ENCODE data around the gene OPN4. TPM values are rescaled to one million over a fixed set of nuclear protein-coding genes. Genes with fewer than 3 reads are reported as not detected.
A peak's percentile ranks its signal among the peaks of the same experiment; 100 is the strongest.

Gene OPN4, protein sequence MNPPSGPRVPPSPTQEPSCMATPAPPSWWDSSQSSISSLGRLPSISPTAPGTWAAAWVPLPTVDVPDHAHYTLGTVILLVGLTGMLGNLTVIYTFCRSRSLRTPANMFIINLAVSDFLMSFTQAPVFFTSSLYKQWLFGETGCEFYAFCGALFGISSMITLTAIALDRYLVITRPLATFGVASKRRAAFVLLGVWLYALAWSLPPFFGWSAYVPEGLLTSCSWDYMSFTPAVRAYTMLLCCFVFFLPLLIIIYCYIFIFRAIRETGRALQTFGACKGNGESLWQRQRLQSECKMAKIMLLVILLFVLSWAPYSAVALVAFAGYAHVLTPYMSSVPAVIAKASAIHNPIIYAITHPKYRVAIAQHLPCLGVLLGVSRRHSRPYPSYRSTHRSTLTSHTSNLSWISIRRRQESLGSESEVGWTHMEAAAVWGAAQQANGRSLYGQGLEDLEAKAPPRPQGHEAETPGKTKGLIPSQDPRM
- total RNA-seq, result not detected in 3 replicates
- long read RNA-seq, result 0 reads

DNA sequence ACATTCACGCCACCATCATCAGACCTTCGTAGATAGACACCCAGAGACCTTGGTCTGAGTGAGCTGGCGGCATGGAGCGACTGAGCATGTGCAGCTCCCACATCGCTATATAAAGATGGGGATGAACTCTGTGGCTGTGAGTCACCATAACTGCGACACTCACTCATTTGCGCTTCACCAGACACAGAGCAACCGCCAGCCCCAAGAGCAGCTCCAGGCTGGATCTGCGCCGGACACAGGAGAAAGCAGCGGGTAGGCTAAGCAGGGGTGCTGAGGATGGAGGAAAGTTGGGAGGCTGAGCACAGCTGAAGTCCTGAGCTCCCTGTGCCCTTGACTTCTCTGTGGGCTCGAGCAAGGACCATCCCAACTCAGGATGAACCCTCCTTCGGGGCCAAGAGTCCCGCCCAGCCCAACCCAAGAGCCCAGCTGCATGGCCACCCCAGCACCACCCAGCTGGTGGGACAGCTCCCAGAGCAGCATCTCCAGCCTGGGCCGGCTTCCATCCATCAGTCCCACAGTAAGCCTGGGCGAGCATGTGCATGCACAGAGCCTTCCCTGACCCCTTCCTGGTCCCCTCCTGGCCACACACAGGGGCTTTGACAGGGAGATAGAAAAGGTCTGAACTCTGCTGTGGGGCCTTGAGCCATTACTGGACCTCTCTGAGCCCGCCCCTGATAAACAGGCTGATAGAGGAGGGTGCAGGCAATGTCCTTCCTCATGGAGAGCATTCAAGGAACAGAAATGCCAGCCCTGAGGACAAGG, at the start of gene OPN4:
TSS of gene OPN4 (plus strand) at position 137 of the 762 bp plus-strand sequence. CDS start at position 374, 237 bp downstream.
- H3K36me3 Mint-ChIP-seq (ENCODE audit: low read depth), result no peaks in the 10 kb centered on the region
- H3K4me3 Mint-ChIP-seq (ENCODE audit: unreplicated experiment), result no peak within 1 kb of the TSS
- H3K9me3 Mint-ChIP-seq (ENCODE audit: low read depth), result no peaks in the 10 kb centered on the region
- DNase-seq (ENCODE audit: low spot score), result peak; percentile 50
- no peaks in the 10 kb centered on the region for H3K27me3 Mint-ChIP-seq (ENCODE audit: low read depth)
- H3K27ac Mint-ChIP-seq (ENCODE audit: unreplicated experiment), result no peak within 1 kb of the TSS
- TF ChIP-seq, protein P1, sequence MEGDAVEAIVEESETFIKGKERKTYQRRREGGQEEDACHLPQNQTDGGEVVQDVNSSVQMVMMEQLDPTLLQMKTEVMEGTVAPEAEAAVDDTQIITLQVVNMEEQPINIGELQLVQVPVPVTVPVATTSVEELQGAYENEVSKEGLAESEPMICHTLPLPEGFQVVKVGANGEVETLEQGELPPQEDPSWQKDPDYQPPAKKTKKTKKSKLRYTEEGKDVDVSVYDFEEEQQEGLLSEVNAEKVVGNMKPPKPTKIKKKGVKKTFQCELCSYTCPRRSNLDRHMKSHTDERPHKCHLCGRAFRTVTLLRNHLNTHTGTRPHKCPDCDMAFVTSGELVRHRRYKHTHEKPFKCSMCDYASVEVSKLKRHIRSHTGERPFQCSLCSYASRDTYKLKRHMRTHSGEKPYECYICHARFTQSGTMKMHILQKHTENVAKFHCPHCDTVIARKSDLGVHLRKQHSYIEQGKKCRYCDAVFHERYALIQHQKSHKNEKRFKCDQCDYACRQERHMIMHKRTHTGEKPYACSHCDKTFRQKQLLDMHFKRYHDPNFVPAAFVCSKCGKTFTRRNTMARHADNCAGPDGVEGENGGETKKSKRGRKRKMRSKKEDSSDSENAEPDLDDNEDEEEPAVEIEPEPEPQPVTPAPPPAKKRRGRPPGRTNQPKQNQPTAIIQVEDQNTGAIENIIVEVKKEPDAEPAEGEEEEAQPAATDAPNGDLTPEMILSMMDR (IDR thresholded peaks at IDR 0.05), result no peak
- H3K4me1 Mint-ChIP-seq (ENCODE audit: low read depth), result peaks cover 22% of the 10 kb centered on the region

DNA sequence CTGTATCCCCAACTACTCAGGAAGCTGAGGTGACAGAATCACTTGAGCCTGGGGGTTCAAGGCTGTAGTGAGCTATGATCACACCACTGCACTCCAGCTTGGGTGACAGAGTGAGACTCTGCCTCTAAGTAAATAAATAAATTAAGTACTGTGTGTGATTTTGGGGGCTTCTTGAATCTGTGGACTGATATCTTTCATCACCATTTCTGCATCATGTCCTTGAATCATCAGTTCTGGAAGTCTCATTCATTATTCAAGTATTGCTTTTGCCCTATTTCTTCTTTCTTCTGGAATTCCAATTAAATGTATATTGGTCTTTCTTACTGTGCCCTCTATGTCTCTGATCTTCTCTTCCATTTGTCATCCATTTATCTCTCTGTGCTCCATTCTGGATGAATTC, 46.7 kb upstream of the OPN4 start:
- H3K4me3 Mint-ChIP-seq (ENCODE audit: unreplicated experiment), result no peak overlapping the region
- peaks cover 4% of the 10 kb centered on the region for H3K27me3 Mint-ChIP-seq (ENCODE audit: low read depth)
- H3K36me3 Mint-ChIP-seq (ENCODE audit: low read depth), result peaks cover 6% of the 10 kb centered on the region
- no peak overlapping the region for H3K27ac Mint-ChIP-seq (ENCODE audit: unreplicated experiment)
- no peaks in the 10 kb centered on the region for H3K4me1 Mint-ChIP-seq (ENCODE audit: low read depth)
- TF ChIP-seq, protein P1 (IDR thresholded peaks at IDR 0.05), result no peak
- peaks cover 11% of the 10 kb centered on the region for H3K9me3 Mint-ChIP-seq (ENCODE audit: low read depth)
- DNase-seq (ENCODE audit: low spot score), result no peak

DNA sequence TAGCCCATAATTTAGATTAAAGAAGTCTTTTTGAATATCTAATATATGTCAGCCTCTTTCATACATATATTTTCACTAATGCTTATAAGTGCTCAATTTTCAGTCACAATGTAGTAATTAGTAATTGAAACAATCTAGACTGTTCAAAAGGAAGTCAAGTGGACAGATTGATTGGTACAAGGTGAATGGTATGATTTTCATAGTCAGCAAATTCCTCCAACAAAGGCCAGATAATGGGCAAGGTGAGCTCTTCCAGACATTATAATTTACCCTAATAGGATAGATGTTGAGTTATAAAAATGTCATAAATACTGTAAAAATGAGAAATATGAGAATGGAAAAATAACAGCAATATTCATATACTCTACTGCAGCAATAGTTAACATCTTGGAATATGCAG, 44.4 kb upstream of the OPN4 start:
- Mint-ChIP-seq H3K4me1 (ENCODE audit: low read depth) (peaks cover 3% of the 10 kb centered on the region), H3K36me3 (ENCODE audit: low read depth) (peaks cover 6% of the 10 kb centered on the region), H3K4me3 (ENCODE audit: unreplicated experiment) (no peak overlapping the region), H3K9me3 (ENCODE audit: low read depth) (peaks cover 11% of the 10 kb centered on the region), H3K27me3 (ENCODE audit: low read depth) (peaks cover 4% of the 10 kb centered on the region), H3K27ac (ENCODE audit: unreplicated experiment) (no peak overlapping the region)
- TF ChIP-seq, protein P1 (IDR thresholded peaks at IDR 0.05), result no peak
- DNase-seq (ENCODE audit: low spot score), result no peak

DNA sequence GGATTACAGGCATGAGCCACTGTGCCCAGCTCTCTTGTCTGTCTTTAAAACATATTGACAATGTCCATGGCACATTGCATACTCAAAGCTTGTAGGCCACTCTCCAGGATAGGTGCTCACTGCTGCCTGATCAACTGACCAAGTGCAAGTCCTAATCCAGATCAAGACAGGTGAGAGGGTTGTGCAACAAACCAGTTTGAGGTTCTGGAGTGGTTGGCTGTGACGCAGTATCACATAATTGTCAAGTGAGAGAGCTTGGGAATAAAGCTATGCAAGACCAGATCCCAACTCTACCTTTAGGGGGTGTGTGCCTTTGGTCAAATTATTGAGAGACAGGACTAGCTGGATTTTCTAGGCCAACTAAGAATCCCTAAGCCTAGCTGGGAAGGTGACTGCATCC, 43.0 kb upstream of the OPN4 start:
- Mint-ChIP-seq H3K27me3 (ENCODE audit: low read depth) (peaks cover 4% of the 10 kb centered on the region), H3K36me3 (ENCODE audit: low read depth) (peaks cover 6% of the 10 kb centered on the region), H3K4me3 (ENCODE audit: unreplicated experiment) (no peak overlapping the region), H3K27ac (ENCODE audit: unreplicated experiment) (no peak overlapping the region), H3K4me1 (ENCODE audit: low read depth) (peaks cover 3% of the 10 kb centered on the region), H3K9me3 (ENCODE audit: low read depth) (peaks cover 8% of the 10 kb centered on the region)
- TF ChIP-seq, protein P1 (IDR thresholded peaks at IDR 0.05), result no peak
- no peak for DNase-seq (ENCODE audit: low spot score)

DNA sequence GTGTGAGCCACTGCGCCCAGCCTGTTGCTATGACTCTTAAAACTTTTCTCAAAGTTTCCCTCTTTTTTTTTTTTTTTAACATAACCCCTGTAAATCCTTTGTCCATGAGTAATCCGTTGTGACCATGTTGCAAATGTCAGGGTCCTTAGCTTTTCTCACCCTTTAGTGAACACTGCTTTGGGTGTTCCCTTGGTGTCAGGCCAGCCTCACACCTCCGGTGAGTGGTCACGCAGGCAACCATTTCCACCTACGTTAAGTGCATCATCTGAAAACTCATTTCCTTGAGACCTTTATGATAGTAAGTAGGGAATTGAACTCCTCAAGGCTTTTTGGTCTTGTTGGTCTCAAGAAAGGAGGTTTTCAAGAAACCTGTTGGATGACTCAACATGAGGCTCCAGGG, 41.3 kb upstream of the OPN4 start:
- Mint-ChIP-seq H3K27me3 (ENCODE audit: low read depth) (peaks cover 3% of the 10 kb centered on the region), H3K4me3 (ENCODE audit: unreplicated experiment) (no peak overlapping the region), H3K9me3 (ENCODE audit: low read depth) (peaks cover 3% of the 10 kb centered on the region), H3K4me1 (ENCODE audit: low read depth) (peaks cover 3% of the 10 kb centered on the region), H3K36me3 (ENCODE audit: low read depth) (peaks cover 3% of the 10 kb centered on the region), H3K27ac (ENCODE audit: unreplicated experiment) (no peak overlapping the region)
- TF ChIP-seq, protein P1 (IDR thresholded peaks at IDR 0.05), result no peak
- no peak for DNase-seq (ENCODE audit: low spot score)
